IMR-90 (cell line): ENCODE data around the gene C11orf68. TPM values are rescaled to one million over a fixed set of nuclear protein-coding genes. Genes with fewer than 3 reads are reported as not detected.

ENCODE experiments used
- ATAC-seq: fragments of 200-7000 bp; cut with Tn5 transposase; 2 replicates; pipeline ENCODE4 v1.9.1; 2020; ENCODE audit warnings: low read depth, mild to moderate bottlenecking, moderate library complexity
- BruUV-seq: library from RNA; stranded (reverse); fragments of 400-500 nt; replicated peaks from 2 replicates; lab custom pipeline; 2021; lab: Mats Ljungman, UMichigan
- CTCF ChIA-PET: fragments of 300-600 bp; formaldehyde crosslinking; extraction: SDS; loops from one replicate; lab custom pipeline; 2021; ENCODE audit warnings: antibody characterized with exemption; lab: Yijun Ruan, JAX
- POLR2A ChIA-PET: fragments of 300-600 bp; sonication (Branson Sonifier 250); formaldehyde crosslinking; loops from one replicate; lab custom pipeline; 2022; ENCODE audit warnings: antibody characterized with exemption; ENCODE audit not compliant: unreplicated experiment; lab: Charles Lee
- DNase-seq: peaks from one replicate; pipeline ENCODE4 v3.0.0; 2013
- H2AFZ ChIP-seq: replicated peaks from 2 replicates; pipeline ENCODE3; 2013; ENCODE audit warnings: low read length, mild to moderate bottlenecking; ENCODE audit not compliant: poor library complexity
- H2AK5ac ChIP-seq: 2 replicates; pipeline ENCODE4 v1.6.1; 2013; ENCODE audit warnings: low read depth, low read length, inconsistent platforms
- H2AK9ac ChIP-seq: replicated peaks from 2 replicates; pipeline ENCODE3; 2013; ENCODE audit warnings: mild to moderate bottlenecking, low read depth, low read length, moderate library complexity; ENCODE audit not compliant: poor library complexity
- H2BK120ac ChIP-seq: 2 replicates; pipeline ENCODE4 v1.6.1; 2013; ENCODE audit warnings: low read depth, low read length, inconsistent platforms
- H2BK15ac ChIP-seq: 3 replicates; pipeline ENCODE4 v1.6.1; 2013; ENCODE audit warnings: low read depth, low read length, inconsistent platforms
- H2BK20ac ChIP-seq: 2 replicates; pipeline ENCODE4 v1.6.1; 2013; ENCODE audit warnings: low read depth, mild to moderate bottlenecking, inconsistent platforms, low read length, moderate library complexity
- H2BK5ac ChIP-seq: 2 replicates; pipeline ENCODE4 v1.6.1; 2013; ENCODE audit warnings: mild to moderate bottlenecking, low read depth, low read length, inconsistent platforms; ENCODE audit not compliant: poor library complexity, severe bottlenecking
- H3K14ac ChIP-seq: replicated peaks from 2 replicates; pipeline ENCODE4 v1.6.1; 2013; ENCODE audit warnings: low read depth, low read length, inconsistent platforms
- H3K18ac ChIP-seq: 2 replicates; pipeline ENCODE4 v1.6.1; 2013; ENCODE audit warnings: low read depth, low read length, control low read depth
- H3K23ac ChIP-seq: 2 replicates; pipeline ENCODE4 v1.6.1; 2013; ENCODE audit warnings: low read depth, low read length, inconsistent platforms
- H3K27ac ChIP-seq: 2 replicates; pipeline ENCODE4 v1.5.1; 2013; ENCODE audit warnings: mild to moderate bottlenecking, control low read depth, low read length; ENCODE audit not compliant: insufficient read depth
- H3K27me3 ChIP-seq: 2 replicates; pipeline ENCODE4 v1.6.1; 2013; ENCODE audit warnings: low read length; ENCODE audit not compliant: control insufficient read depth, insufficient read depth
- H3K36me3 ChIP-seq: 2 replicates; pipeline ENCODE4 v1.6.1; 2013; ENCODE audit warnings: low read length, mixed read lengths; ENCODE audit not compliant: control insufficient read depth, insufficient read depth
- H3K4ac ChIP-seq: 2 replicates; pipeline ENCODE4 v1.6.1; 2013; ENCODE audit warnings: low read depth, low read length, inconsistent platforms
- H3K4me1 ChIP-seq: 2 replicates; pipeline ENCODE4 v1.6.1; 2013; ENCODE audit warnings: low read length, mixed read lengths; ENCODE audit not compliant: control insufficient read depth, insufficient read depth
- H3K4me2 ChIP-seq: 2 replicates; pipeline ENCODE4 v1.6.1; 2013; ENCODE audit warnings: low read depth, mild to moderate bottlenecking, control low read depth, low read length, moderate library complexity
- H3K4me3 ChIP-seq: 2 replicates; pipeline ENCODE4 v1.5.1; 2013; ENCODE audit warnings: low read depth, mild to moderate bottlenecking, control low read depth, low read length, moderate library complexity; ENCODE audit not compliant: insufficient read depth
- H3K56ac ChIP-seq: 2 replicates; pipeline ENCODE4 v1.6.1; 2013; ENCODE audit warnings: low read length, inconsistent platforms; ENCODE audit not compliant: insufficient read depth; ENCODE audit errors: extremely low read depth
- H3K79me1 ChIP-seq, 2 experiments: 2 replicates each; pipeline ENCODE4 v1.6.1; 2013; ENCODE audit warnings: low read length in 2 of 2, inconsistent platforms in 1 of 2, low read depth in 1 of 2
- H3K9ac ChIP-seq: 2 replicates; pipeline ENCODE4 v1.6.1; 2013; ENCODE audit warnings: low read depth, low read length, control low read depth
- H3K9me1 ChIP-seq: 2 replicates; pipeline ENCODE4 v1.6.1; 2013; ENCODE audit warnings: low read length, inconsistent platforms; ENCODE audit not compliant: insufficient read depth
- H3K9me3 ChIP-seq: 2 replicates; pipeline ENCODE4 v1.6.1; 2013; ENCODE audit warnings: low read length; ENCODE audit not compliant: control insufficient read depth, insufficient read depth
- H4K20me1 ChIP-seq: 2 replicates; pipeline ENCODE4 v1.6.1; 2013; ENCODE audit warnings: low read length, inconsistent platforms; ENCODE audit not compliant: insufficient read depth
- H4K5ac ChIP-seq: 2 replicates; pipeline ENCODE4 v1.6.1; 2013; ENCODE audit warnings: mild to moderate bottlenecking, low read depth, low read length, control low read depth
- H4K8ac ChIP-seq, 2 experiments: 2 replicates each; pipeline ENCODE4 v1.6.1; 2013; ENCODE audit warnings: low read depth in 2 of 2, low read length in 2 of 2, control low read depth in 1 of 2, inconsistent platforms in 1 of 2
- H4K91ac ChIP-seq: 2 replicates; pipeline ENCODE4 v1.6.1; 2013; ENCODE audit warnings: low read depth, low read length, inconsistent platforms; ENCODE audit not compliant: insufficient read depth
- CTCF ChIP-seq: conservative IDR thresholded peaks from 2 replicates; pipeline ENCODE4 v1.5.1; 2012; ENCODE audit warnings: mild to moderate bottlenecking, low read depth, low read length, improper control_type of control experiment
- ELK1 ChIP-seq: fragments of 150-350 bp; IDR thresholded peaks from 2 replicates; pipeline ENCODE4 v1.6.1; 2016; ENCODE audit warnings: low read depth, mild to moderate bottlenecking, low read length, moderate library complexity, borderline replicate concordance
- SMC3 ChIP-seq: fragments of 150-350 bp; IDR thresholded peaks from 2 replicates; pipeline ENCODE4 v1.6.1; 2016; ENCODE audit warnings: low read depth, mild to moderate bottlenecking, antibody characterized with exemption, low read length, moderate library complexity
- WGBS, 2 experiments: methylation state at CpG; one replicate each; pipeline versions ENCODE4 v1.1.5 to v1.1.7; 2013; ENCODE audit warnings: missing lambda C conversion rate in 2 of 2; ENCODE audit not compliant: insufficient read length in 1 of 2; ENCODE audit errors: extremely low coverage in 2 of 2; 5-methylcytosine and 5-hydroxymethylcytosine counted together
- dilution Hi-C: fragments of 300-500 bp; cut with HindIII; formaldehyde crosslinking; loops from one replicate; pipeline ENCODE4 v1.14.3; 2018; ENCODE audit warnings: low sequenced_read_pairs; ENCODE audit not compliant: unreplicated experiment
- in situ Hi-C: fragments of 300-500 bp; cut with MboI; formaldehyde crosslinking; loops from 3 replicates; pipeline ENCODE4 v1.14.3; 2019; ENCODE audit warnings: low sequenced_read_pairs, inconsistent platforms, mixed read lengths
- intact Hi-C: fragments of 100-400 bp; cut with micrococcal nuclease; formaldehyde crosslinking; loops from 2 replicates; pipeline ENCODE4 v1.10.0; 2022
- polyA plus RNA-seq, 3 experiments: library from polyadenylated mRNA; depleted of rRNA; stranded (reverse); fragments of >200 nt; gene quantifications; 2 replicates each; pipeline ENCODE4 v1.2.3, GENCODE V29; 2012; ENCODE audit warnings: low replicate concordance in 1 of 3
- total RNA-seq: library from RNA; depleted of rRNA; stranded (reverse); fragments of >200 nt; gene quantifications from 2 replicates; pipeline ENCODE4 v1.2.3, GENCODE V29; 2012

C11orf68 gene
- total and polyA plus RNA-seq, 2 of the 4 experiments (the other 2 are of a cell fraction): 20.3 to 104 TPM

GRCh38 chr11:65944767-65945166 is 25.9 kb upstream of the C11orf68 start:
- no peak overlapping the region for H2BK5ac ChIP-seq
- no peak overlapping the region for H2AK5ac ChIP-seq
- no peak for ATAC-seq
- TF ChIP-seq CTCF (no peak), ELK1 (no peak), SMC3 (no peak)
- H3K4me2 ChIP-seq: no peak overlapping the region
- peaks cover 12% of the 10 kb centered on the region for H3K9me1 ChIP-seq
- no peak overlapping the region for H2BK120ac ChIP-seq
- H3K56ac ChIP-seq: no peak overlapping the region
- H3K14ac ChIP-seq: no peak overlapping the region
- H3K23ac ChIP-seq: no peak overlapping the region
- no peak overlapping the region for H3K4me3 ChIP-seq
- no peak overlapping the region for H2AFZ ChIP-seq
- H4K8ac ChIP-seq: no peak overlapping the region
- no peak overlapping the region for H3K18ac ChIP-seq
- in situ Hi-C loops: no loop called here
- no peak overlapping the region for H3K4ac ChIP-seq
- H2BK20ac ChIP-seq: no peak overlapping the region
- H4K5ac ChIP-seq: no peak overlapping the region
- no peaks in the 10 kb centered on the region for H3K9me3 ChIP-seq
- no peaks in the 10 kb centered on the region for H3K36me3 ChIP-seq
- 89% methylated on average over 3 of the region's 8 CpGs; no CpG with 5 or more reads in 1 of the 2 experiments for WGBS, 2 experiments
- dilution Hi-C loops: no loop called here
- 0 out of 2 replicates have a peak, but pooled peaks cover 3% of the 10 kb centered on the region for H4K20me1 ChIP-seq
- H2BK15ac ChIP-seq: no peak overlapping the region
- DNase-seq: no peak
- intact Hi-C loops: no loop called here
- no peak overlapping the region for H2AK9ac ChIP-seq
- POLR2A ChIA-PET: no interaction called here
- H3K9ac ChIP-seq: no peak overlapping the region
- CTCF ChIA-PET: no interaction called here
- no peak overlapping the region for H4K91ac ChIP-seq
- peaks cover 3% of the 10 kb centered on the region; the same call in 1 of the 2 replicates for H3K27me3 ChIP-seq
- H3K79me1 ChIP-seq: peaks cover 0 to 15% of the 10 kb centered on the region in 2 experiments; a peak in 2 of 4 replicates
- no peak overlapping the region for H3K27ac ChIP-seq
- no TSS peak for BruUV-seq
- peaks cover 6% of the 10 kb centered on the region for H3K4me1 ChIP-seq
